ENCODE results near the gene PRELID2.
A peak's percentile ranks its signal among the peaks of the same experiment; 100 is the strongest.
"Not testable (repeated sequence)": the region's sequence is repeated elsewhere in the genome, so short reads cannot be mapped to it uniquely, and the experiment has no call there.

The PRELID2 gene

DNA sequence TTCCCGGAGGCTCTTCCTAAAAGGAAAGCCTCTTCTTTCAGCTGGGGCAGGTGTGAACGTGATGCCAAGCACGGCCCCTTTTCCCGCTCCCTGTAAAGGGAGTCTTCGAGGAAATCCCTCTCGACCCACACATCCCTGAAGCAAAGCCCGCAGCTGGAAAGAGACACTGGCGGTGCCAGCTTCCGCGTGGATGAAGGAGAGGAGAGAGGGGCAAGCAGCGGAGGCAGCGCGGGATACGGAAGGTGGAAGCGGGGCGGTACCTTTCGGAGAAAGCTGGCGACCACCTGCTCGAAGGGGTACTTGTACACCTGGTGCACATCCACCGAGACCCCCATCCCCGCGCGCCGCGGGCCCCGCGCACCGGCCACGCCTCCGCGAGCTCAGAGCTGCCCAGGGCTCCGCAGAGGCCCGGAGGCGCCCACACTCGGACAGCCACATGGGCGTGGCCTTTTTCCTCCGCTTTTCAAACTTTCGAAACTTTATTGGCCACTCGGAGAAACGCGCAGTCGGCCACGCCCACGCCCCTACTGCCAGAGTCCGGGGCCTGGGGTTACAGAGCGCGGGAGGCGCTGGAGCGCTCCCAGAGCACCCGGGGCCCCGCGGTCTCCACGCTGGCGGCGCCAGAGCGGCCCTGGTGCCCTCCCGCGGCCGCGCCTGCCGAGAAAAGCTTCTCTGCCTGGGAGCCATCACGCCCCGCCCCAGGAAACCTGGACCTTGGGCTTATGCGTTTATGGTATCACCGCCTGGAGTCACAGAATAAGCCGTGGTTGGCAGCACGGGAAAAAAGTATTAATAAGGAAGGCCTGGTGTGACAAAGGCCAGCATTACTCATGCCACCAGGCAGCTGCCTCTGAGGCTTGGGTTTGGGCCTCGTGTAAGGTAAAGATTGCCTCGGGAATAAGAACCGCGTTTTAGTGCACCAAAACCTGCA lies at the start of gene PRELID2:
Gene PRELID2 (minus strand): TSS at position 426 of the 931 bp plus-strand sequence. CDS start 91 bp downstream, at position 335.
- DNase-seq, result peak; percentile 77

- no peak for DNase-seq
These were observed 39.6 kb upstream of the PRELID2 start for GRCh38 chr5:145874765-145875164.

DNA sequence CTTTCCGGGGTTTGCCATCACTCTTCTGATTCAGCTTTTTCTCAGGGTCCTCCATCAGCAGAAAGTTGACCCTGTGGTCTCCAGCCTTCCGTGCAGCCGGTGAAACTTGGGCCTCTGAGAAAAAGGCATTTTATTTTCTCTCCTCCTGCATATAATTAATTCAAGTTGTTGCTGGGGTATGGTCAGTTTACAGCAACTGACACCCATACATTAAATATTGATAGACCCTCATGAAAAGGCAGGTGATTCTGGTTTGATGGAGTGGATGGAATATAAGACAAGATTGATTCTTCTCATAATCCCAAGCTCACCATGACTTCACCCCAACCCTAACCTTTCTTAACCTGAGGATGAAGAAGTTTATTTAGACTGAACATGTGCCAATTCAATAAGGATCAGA lies 37.8 kb upstream of the PRELID2 start, which contains the start of gene GRXCR2:
Gene GRXCR2 (minus strand): TSS at position 101 of the 400 bp plus-strand sequence. CDS start 46 bp downstream, at position 55.
- DNase-seq, result no peak

DNA sequence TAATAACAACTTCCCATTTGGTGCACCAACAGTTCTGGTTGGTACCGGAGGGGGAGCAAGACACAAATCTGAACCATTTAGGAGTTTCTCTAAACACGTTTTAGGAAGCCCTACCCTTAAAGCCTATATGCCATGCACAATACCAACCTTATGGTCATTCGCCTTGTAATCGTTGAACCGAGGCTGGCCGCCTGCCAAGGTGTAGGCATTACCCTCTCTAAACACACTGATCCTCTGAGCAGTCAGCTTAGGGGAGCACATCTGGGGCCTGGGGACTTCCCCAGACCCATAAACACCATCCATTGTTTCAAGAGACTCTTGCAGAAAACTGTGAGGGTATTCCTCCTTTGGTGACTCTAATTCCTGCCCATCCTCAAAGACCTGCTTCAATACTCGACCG lies 37.3 kb upstream of the PRELID2 start:
- no peak for DNase-seq

DNA sequence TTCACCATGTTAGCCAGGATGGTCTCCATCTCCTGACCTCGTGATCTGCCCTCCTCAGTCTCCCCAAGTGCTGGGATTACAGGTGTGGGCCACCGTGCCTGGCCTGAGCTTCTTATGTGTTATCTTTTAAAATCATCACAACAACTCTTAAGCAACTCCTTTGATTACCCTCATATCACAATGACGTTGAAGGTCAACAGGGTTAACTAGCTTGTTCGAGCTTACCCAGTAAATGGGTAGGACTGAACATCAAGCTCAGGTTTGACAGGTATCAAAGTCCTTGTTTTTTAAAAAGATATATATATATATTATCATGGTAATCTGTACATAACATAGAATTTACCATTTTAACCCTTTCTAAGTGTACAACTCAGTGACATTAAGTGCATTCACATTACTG lies 34.6 kb upstream of the PRELID2 start:
- DNase-seq, result no peak

- DNase-seq, result no peak
These were observed 32.7 kb upstream of the PRELID2 start for GRCh38 chr5:145867806-145868205.

- not testable (repeated sequence) for DNase-seq
These were observed 29.3 kb upstream of the PRELID2 start for GRCh38 chr5:145864432-145864831.

DNA sequence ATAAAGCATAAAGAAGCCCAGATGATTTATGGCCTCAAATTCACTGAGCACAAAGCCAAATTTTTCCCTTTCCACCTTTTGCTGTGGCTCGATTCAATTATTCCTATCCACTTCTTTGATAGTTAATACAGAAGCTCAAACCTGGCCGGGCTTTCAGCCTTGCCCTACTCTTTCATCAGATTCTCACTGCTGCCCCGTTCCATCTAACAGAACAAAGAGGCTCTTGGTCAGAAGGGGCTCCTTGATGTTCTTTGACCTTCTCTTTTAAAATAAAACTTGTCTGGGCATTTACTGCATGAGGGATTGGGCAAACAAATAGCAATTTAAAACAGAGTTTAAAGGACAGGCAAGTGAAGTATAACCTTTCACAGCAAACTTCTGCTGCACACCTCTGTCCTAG lies 27.9 kb upstream of the PRELID2 start:
- DNase-seq, result no peak

DNA sequence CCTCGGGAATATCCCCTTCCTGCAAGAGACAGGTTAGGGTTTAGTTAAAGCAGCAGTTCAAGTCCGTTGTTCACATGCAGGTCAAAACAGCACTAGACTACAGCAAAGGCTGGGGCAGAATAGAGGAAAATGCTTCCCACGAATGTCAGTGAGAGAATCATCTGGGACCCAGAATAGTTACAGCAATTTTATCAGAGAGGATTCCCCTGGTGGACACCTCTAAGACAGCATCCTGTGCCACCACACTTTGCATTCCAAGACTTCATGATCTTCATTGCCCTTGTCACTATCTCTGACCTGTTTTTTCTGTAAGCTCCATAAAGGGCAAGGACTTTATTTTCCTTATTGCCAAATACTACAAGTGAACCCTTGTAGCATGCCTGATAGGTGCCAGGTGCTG lies 24.8 kb upstream of the PRELID2 start:
- no peak for DNase-seq

- no peak for DNase-seq
These were observed 24.3 kb upstream of the PRELID2 start for GRCh38 chr5:145859453-145859852.

GRCh38 chr5:145858959-145859358 lies 23.8 kb upstream of the PRELID2 start:
- no peak for DNase-seq

- DNase-seq, result peak; percentile 3
These were observed 21.2 kb upstream of the PRELID2 start for GRCh38 chr5:145856285-145856818.

- no peak for DNase-seq
These were observed 20.7 kb upstream of the PRELID2 start for GRCh38 chr5:145855763-145856267.

GRCh38 chr5:145854651-145855258 lies 19.6 kb upstream of the PRELID2 start:
- no peak for DNase-seq

DNA sequence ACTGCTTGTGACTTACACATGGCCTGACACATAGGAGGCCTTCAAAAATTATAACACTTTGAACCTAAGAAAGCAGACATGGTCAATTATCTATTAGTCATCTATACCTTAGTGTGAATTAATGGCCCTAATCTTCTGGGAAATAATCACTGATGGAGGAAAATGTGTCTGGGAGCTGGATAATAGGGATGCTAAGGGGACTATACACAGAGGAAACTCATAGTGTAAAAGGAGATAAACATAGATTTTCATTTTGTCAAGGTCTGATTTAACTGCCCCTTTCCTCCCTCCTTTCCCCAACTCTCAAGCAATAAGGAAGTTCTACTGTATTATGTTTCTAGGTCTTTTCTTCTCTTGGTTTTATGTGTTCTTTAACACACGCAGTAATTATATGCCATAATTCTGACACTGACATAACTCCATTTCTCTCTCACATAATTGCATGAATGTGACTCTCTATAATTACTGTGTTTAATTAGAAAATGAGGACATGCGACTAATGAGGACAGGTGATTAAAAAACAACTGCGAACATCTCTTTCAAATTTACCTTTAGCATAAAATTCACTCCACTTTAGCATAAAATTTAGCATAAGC lies 18.7 kb upstream of the PRELID2 start:
- DNase-seq, result no peak

DNA sequence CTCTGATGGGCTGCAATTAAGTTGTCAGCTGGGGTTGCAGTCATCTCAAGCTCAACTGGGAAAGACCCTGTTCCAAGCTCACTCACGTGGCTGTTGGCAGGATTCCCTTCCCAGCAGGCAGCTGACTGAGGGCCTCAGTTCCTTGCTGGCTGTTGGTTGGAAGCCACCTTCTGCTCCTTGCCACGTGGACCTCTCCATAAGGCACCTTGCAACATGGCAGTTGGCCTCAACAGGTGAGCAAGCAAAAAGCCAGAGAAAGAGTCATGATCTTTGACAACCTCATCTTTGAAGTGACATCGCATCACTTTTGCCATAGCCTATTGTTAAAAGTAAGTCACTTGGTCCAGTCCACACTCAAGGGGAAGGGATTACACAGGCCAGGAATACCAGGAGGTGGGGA lies 17.8 kb upstream of the PRELID2 start:
- DNase-seq, result no peak

GRCh38 chr5:145848854-145849253 lies 13.7 kb upstream of the PRELID2 start:
- no peak for DNase-seq

- DNase-seq, result no peak
These were observed 12.7 kb upstream of the PRELID2 start for GRCh38 chr5:145847499-145848497.

DNA sequence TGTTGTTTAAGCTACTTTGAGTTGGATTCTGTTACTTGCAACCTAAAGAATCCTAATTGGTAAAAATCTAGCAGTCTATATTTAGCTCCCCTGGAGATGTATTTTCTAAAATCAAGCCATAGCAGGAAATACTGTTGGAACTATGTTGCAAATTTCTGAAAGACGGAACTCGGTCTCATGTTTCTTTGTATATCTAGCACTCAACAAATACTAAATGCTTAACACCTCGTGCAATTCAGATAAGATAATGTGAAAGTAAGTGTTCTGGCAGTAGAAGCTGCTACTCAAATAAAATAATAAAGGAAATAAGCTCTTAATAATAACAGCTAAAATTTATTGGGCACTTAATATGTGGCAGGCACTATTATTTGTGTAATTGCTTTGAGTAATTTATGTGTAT lies 10.9 kb upstream of the PRELID2 start:
- no peak for DNase-seq

DNA sequence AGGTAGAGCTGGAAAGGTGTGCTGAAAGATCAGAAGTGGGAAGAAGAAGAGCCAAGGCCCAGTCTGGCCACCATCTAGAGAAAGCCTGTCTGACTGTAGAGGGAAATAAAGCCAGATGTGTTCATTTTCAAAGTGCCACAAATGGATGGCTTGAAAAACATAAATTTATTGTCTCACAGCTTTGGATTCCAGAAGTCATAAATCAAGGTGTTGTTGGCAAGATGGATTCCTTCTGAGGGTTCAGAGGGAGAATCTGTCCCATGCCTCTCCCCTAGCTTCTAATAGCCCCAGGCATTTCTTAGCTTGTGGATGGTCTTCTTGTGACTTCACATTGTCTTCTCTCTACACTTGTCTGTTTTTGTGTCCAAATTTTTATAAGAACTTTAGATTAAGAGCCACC lies 6.2 kb upstream of the PRELID2 start:
- DNase-seq, result no peak

DNA sequence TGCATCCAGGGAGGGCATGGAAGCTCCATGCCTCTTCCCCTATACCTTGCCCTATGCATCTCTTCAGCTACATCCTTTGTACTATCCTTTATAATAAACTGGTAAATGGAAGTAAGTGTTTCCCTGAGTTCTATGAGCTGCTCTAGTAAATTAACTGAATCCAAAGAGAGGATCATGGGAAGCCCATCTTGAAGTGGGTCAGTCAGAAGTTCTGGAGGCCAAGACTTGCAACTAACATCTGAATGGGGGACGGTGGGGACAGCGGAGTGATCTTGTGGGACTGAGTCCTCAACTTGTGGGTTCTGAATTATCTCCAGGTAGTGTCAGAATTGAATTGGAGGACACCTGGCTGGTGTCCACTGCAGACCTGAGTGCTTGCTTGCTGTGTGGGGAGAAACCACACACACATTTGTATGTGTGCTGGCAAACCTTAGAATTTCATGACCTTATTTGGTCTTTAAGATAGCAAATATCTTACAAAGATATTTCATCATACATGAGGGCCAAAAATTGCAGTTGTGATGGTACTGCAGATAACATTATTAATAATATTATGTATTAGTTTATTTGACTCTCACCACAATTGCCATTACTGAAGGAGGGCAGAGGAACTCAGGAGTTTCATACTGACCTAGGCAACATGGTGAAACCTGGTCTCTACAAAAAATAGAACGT lies 5.5 kb upstream of the PRELID2 start:
- DNase-seq, result no peak

Measured in activated CD4-positive, alpha-beta T cell treated with anti-CD3 and anti-CD28 coated beads, Interleukin-10, Interleukin-2, amounts not matched to agents 100 ng/mL and 50 ng/mL, durations not matched to agents 16 hours and 8 hours (primary cell).